HEK293 (cell line): Measurements from ENCODE around the gene NEK1.

ENCODE experiments used
- CTCF ChIA-PET: fragments of 350-600 bp; formaldehyde crosslinking; extraction: SDS; loops from one replicate; lab custom pipeline; 2021; ENCODE audit warnings: antibody characterized with exemption; lab: Yijun Ruan, JAX
- POLR2A ChIA-PET: fragments of 300-600 bp; formaldehyde crosslinking; extraction: SDS; loops from one replicate; lab custom pipeline; 2020; ENCODE audit warnings: antibody characterized with exemption, inconsistent platforms; lab: Yijun Ruan, JAX
- H3K27ac ChIP-seq: fragments of 200-500 bp; sonication (Bioruptor generic); 2 replicates; pipeline ENCODE4 v1.5.1; 2014; ENCODE audit warnings: low read depth, low read length, control low read depth, inconsistent platforms; ENCODE audit errors: extremely low read depth
- H3K36me3 ChIP-seq, 2 experiments: fragments of 200-500 bp in 1 of 2; sonication (Bioruptor generic) in 1 of 2; 1 replicate in 1 of 2; 2 replicates in 1 of 2; pipeline ENCODE4 v1.5.1; 2014 to 2017; ENCODE audit warnings: inconsistent platforms in 2 of 2, low read length in 2 of 2; ENCODE audit not compliant: control insufficient read depth in 2 of 2, insufficient read depth in 1 of 2
- H3K4me1 ChIP-seq: fragments of 200-500 bp; sonication (Bioruptor generic); 2 replicates; pipeline ENCODE4 v1.5.1; 2014; ENCODE audit warnings: mild to moderate bottlenecking, low read length, inconsistent platforms; ENCODE audit not compliant: control insufficient read depth, insufficient read depth
- H3K4me3 ChIP-seq: 2 replicates; pipeline ENCODE4 v1.5.1; 2011; ENCODE audit warnings: low read depth, mild to moderate bottlenecking, control low read depth, low read length, moderate library complexity
- H3K9me3 ChIP-seq: fragments of 200-500 bp; sonication (Bioruptor generic); 2 replicates; pipeline ENCODE4 v1.5.1; 2014; ENCODE audit warnings: low read depth, low read length, inconsistent platforms; ENCODE audit not compliant: control insufficient read depth, insufficient read depth
- BCL11A ChIP-seq: fragments of 450-650 bp; formaldehyde crosslinking; IDR thresholded peaks from 2 replicates; pipeline ENCODE4 v1.5.1; 2016; ENCODE audit warnings: low read depth, missing biosample characterization, missing genetic modification characterization
- KLF9 ChIP-seq: fragments of 450-650 bp; formaldehyde crosslinking; IDR thresholded peaks from 2 replicates; pipeline ENCODE4 v1.5.1; 2016; ENCODE audit warnings: missing biosample characterization, missing genetic modification characterization, low read depth
- MZF1 ChIP-seq: fragments of 450-650 bp; formaldehyde crosslinking; IDR thresholded peaks from 2 replicates; pipeline ENCODE4 v1.5.1; 2017; ENCODE audit warnings: missing biosample characterization, missing genetic modification characterization, borderline replicate concordance
- PRDM6 ChIP-seq: fragments of 450-650 bp; formaldehyde crosslinking; IDR thresholded peaks from 2 replicates; pipeline ENCODE4 v1.5.1; 2017; ENCODE audit warnings: missing biosample characterization, missing genetic modification characterization
- RBAK ChIP-seq: fragments of 450-650 bp; formaldehyde crosslinking; IDR thresholded peaks from 2 replicates; pipeline ENCODE4 v1.5.1; 2016; ENCODE audit warnings: missing biosample characterization, missing genetic modification characterization
- REPIN1 ChIP-seq: fragments of 450-650 bp; formaldehyde crosslinking; IDR thresholded peaks from 2 replicates; pipeline ENCODE4 v1.5.1; 2017; ENCODE audit warnings: missing biosample characterization, missing genetic modification characterization, low read depth
- SCRT2 ChIP-seq: fragments of 450-650 bp; formaldehyde crosslinking; IDR thresholded peaks from 2 replicates; pipeline ENCODE4 v1.5.1; 2016; ENCODE audit warnings: missing biosample characterization, missing genetic modification characterization
- TRIM28 ChIP-seq: IDR thresholded peaks from 2 replicates; pipeline ENCODE4 v1.6.1; 2011; ENCODE audit warnings: low read length, control low read depth, borderline replicate concordance
- ZBTB1 ChIP-seq: fragments of 450-650 bp; formaldehyde crosslinking; IDR thresholded peaks from 2 replicates; pipeline ENCODE4 v1.5.1; 2016; ENCODE audit warnings: missing biosample characterization, missing genetic modification characterization
- ZBTB48 ChIP-seq: fragments of 450-650 bp; formaldehyde crosslinking; IDR thresholded peaks from 2 replicates; pipeline ENCODE4 v1.5.1; 2016; ENCODE audit warnings: missing biosample characterization, missing genetic modification characterization
- ZBTB8A ChIP-seq: fragments of 450-650 bp; formaldehyde crosslinking; IDR thresholded peaks from 2 replicates; pipeline ENCODE4 v1.5.1; 2016; ENCODE audit warnings: missing biosample characterization, missing genetic modification characterization
- ZEB2 ChIP-seq: fragments of 450-650 bp; formaldehyde crosslinking; IDR thresholded peaks from 2 replicates; pipeline ENCODE4 v1.5.1; 2016; ENCODE audit warnings: missing biosample characterization, missing genetic modification characterization
- ZFP41 ChIP-seq: fragments of 450-650 bp; formaldehyde crosslinking; IDR thresholded peaks from 2 replicates; pipeline ENCODE4 v1.5.1; 2016; ENCODE audit warnings: missing biosample characterization, missing genetic modification characterization, borderline replicate concordance
- ZNF416 ChIP-seq: fragments of 450-650 bp; formaldehyde crosslinking; IDR thresholded peaks from 2 replicates; pipeline ENCODE4 v1.5.1; 2016; ENCODE audit warnings: missing biosample characterization, missing genetic modification characterization
- ZNF426 ChIP-seq: fragments of 450-650 bp; formaldehyde crosslinking; IDR thresholded peaks from 2 replicates; pipeline ENCODE4 v1.5.1; 2017; ENCODE audit warnings: missing biosample characterization, missing genetic modification characterization, mild to moderate bottlenecking, inconsistent platforms, moderate library complexity
- ZNF473 ChIP-seq: fragments of 450-650 bp; formaldehyde crosslinking; IDR thresholded peaks from 2 replicates; pipeline ENCODE4 v1.5.1; 2017; ENCODE audit warnings: missing biosample characterization, missing genetic modification characterization
- ZNF555 ChIP-seq: fragments of 450-650 bp; formaldehyde crosslinking; conservative IDR thresholded peaks from 2 replicates; pipeline ENCODE4 v1.5.1; 2017; ENCODE audit warnings: missing biosample characterization, mild to moderate bottlenecking, missing genetic modification characterization, inconsistent platforms
- ZNF561 ChIP-seq: fragments of 450-650 bp; IDR thresholded peaks from 2 replicates; pipeline ENCODE4 v1.5.1; 2018; ENCODE audit warnings: missing biosample characterization, missing genetic modification characterization, borderline replicate concordance
- TF ChIP-seq, protein P1 (sequence below): fragments of 450-650 bp; formaldehyde crosslinking; IDR thresholded peaks from 2 replicates; pipeline ENCODE4 v1.5.1; 2016; ENCODE audit warnings: missing biosample characterization, missing genetic modification characterization
- TF ChIP-seq, protein P2 (sequence below): fragments of 450-650 bp; formaldehyde crosslinking; IDR thresholded peaks from 2 replicates; pipeline ENCODE4 v1.5.1; 2017; ENCODE audit warnings: missing biosample characterization, missing genetic modification characterization

Gene NEK1

DNA sequence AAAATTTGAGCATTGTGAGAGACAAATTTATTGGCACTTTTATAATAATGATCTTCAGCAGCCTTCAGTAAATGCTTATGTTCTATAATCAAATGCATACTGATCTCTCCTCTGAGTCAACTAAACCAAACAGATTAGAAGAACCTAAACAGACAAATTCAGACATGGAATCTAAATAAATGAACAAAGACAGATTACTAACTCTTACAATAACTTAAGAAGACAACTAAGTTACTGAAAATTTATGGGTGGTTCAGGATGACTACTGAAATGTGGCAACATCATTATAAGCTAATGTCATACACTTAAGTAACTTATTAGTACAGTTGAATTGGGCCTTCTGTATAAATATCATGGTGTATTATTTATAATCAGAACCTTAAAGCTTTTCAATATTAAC lies 127.3 kb downstream of the NEK1 start:
- Histone ChIP-seq H3K4me3 (no peak overlapping the region), H3K4me1 (0 out of 2 replicates have a peak, but pooled peaks cover 2% of the 10 kb centered on the region), H3K36me3 (no peaks in the 10 kb centered on the region), H3K27ac (no peak overlapping the region), H3K9me3 (no peaks in the 10 kb centered on the region)
- ChIA-PET CTCF (interaction anchor here (0.6 to 1.7 kb wide), 10 partner anchors 10 to 564 kb away, joined by 3 to 24 read pairs (median 4); no protein-coding TSS in a partner anchor), POLR2A (no interaction called here)
- no peak for TF ChIP-seq TRIM28
- TF ChIP-seq SCRT2 (tag by site-specific recombination) = no peak
- TF ChIP-seq, protein P1, sequence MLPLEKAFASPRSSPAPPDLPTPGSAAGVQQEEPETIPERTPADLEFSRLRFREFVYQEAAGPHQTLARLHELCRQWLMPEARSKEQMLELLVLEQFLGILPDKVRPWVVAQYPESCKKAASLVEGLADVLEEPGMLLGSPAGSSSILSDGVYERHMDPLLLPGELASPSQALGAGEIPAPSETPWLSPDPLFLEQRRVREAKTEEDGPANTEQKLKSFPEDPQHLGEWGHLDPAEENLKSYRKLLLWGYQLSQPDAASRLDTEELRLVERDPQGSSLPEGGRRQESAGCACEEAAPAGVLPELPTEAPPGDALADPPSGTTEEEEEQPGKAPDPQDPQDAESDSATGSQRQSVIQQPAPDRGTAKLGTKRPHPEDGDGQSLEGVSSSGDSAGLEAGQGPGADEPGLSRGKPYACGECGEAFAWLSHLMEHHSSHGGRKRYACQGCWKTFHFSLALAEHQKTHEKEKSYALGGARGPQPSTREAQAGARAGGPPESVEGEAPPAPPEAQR = no peak
- TF ChIP-seq MZF1 (tag by site-specific recombination) = no peak
- no peak for TF ChIP-seq PRDM6 (tag by site-specific recombination)
- TF ChIP-seq ZNF561 (tag by site-specific recombination) = no peak
- no peak for TF ChIP-seq ZNF426 (tag by site-specific recombination)
- TF ChIP-seq ZNF555 (tag by site-specific recombination) = no peak
- no peak for TF ChIP-seq ZBTB8A (tag by site-specific recombination)
- no peak for TF ChIP-seq RBAK (tag by site-specific recombination)
- no peak for TF ChIP-seq ZBTB1 (tag by site-specific recombination)
- no peak for TF ChIP-seq ZEB2 (tag by site-specific recombination)
- no peak for TF ChIP-seq ZFP41
- TF ChIP-seq, protein P2, sequence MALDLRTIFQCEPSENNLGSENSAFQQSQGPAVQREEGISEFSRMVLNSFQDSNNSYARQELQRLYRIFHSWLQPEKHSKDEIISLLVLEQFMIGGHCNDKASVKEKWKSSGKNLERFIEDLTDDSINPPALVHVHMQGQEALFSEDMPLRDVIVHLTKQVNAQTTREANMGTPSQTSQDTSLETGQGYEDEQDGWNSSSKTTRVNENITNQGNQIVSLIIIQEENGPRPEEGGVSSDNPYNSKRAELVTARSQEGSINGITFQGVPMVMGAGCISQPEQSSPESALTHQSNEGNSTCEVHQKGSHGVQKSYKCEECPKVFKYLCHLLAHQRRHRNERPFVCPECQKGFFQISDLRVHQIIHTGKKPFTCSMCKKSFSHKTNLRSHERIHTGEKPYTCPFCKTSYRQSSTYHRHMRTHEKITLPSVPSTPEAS (tag by site-specific recombination) = no peak
- no peak for TF ChIP-seq KLF9 (tag by site-specific recombination)
- TF ChIP-seq ZNF473 = no peak

DNA sequence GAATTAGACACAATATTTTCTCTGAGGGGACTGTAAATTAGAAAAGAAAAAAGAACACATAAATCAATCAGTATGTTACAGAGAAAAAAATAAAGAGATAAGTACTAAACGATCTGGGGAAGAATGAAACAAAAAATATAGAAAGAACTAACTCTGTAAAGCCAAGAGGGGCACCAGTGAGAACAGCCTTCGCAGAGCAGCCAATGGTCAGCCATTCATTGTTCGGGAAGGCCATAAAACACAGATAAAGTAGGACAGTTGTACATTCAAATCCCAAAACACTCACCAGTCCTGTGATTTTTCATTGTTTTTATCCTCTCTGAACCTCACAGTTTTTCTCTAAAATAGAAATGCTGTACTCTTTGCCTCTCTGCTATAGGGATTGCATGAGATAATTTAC lies 127.9 kb downstream of the NEK1 start:
- TF ChIP-seq ZBTB48 (tag by site-specific recombination) = no peak
- TF ChIP-seq ZBTB1 (tag by site-specific recombination) = no peak
- TF ChIP-seq REPIN1 (tag by site-specific recombination) = no peak
- no peak for TF ChIP-seq BCL11A (tag by site-specific recombination)
- no peak for TF ChIP-seq ZNF416
- TF ChIP-seq, all 188 proteins: peak for 0
- Histone ChIP-seq H3K27ac (no peak overlapping the region), H3K36me3 (no peaks in the 10 kb centered on the region), H3K4me1 (0 out of 2 replicates have a peak, but pooled peaks cover 2% of the 10 kb centered on the region), H3K9me3 (no peaks in the 10 kb centered on the region), H3K4me3 (no peak overlapping the region)
- ChIA-PET CTCF (interaction anchor here (0.7 to 1.0 kb wide), 2 partner anchors 459 to 560 kb away, joined by 3 read pairs; no protein-coding TSS in a partner anchor), POLR2A (no interaction called here)
